ENCODE results near the gene RORC. TPM values are rescaled to one million over a fixed set of nuclear protein-coding genes. Genes with fewer than 3 reads are reported as not detected.
"Not testable (repeated sequence)": the region's sequence is repeated elsewhere in the genome, so short reads cannot be mapped to it uniquely, and the experiment has no call there.

RORC gene
- total and polyA plus RNA-seq, 2 donors (not counting 1 experiment from before 2014, with no cell fraction given), result 0.17 TPM; not detected in 1

DNA sequence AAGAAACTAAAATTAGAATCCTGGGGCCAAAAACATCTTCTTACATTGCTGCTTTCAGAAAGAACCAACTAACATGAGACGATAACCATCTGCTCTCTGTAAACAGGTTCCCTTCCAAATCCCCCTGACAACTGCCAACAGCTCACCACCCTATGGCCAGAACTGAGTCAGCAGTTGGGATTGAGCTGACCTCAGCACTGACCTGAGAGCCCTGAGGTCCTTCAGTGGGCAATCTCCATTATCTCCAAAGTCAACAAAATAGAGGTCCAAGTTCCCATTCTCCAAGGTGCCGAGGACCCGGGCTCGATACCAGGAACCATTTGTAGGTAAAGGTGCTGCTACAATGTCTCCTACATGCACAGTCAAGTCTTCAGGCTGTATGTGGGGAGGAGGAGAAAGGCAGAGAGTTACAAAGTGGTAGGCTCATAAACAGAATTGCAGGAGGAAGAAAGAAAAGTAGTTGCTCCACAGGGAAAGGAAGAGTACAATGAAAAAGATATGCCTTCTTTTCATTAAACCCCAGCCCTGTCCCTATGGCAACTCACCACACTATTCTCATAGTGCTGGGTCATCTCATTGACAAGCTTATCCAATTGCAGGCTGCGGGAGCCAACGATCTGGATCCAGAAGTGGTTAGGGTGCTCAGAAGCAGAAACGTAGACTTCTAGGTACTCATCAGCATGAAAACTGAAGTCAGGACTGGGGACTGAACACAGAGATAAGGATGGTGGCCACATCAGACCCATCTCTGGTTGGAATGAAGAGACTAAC lies 55.5 kb downstream of the RORC start:
- DNase-seq (ENCODE audit: low read depth in 2 of 2), result no peak
- Histone ChIP-seq H4K20me1 (ENCODE audit: control insufficient read depth, extremely low read depth, insufficient read depth, low read length) (no peaks in the 10 kb centered on the region), H3K4me2 (ENCODE audit: extremely low read depth, insufficient read depth, low read length) (no peak overlapping the region), H3K9ac (ENCODE audit: insufficient read depth, low read length) (no peak overlapping the region), H3K9me3 (ENCODE audit: control insufficient read depth, insufficient read depth, low read depth, low read length) (no peaks in the 10 kb centered on the region), H3K36me3 (ENCODE audit: control insufficient read depth, insufficient read depth, low read length) (no peaks in the 10 kb centered on the region), H2AFZ (ENCODE audit: low read length) (no peak overlapping the region), H3K4me3 (replicated peaks in 1 of 4; ENCODE audit: control extremely low read depth in 1 of 4, insufficient read depth in 1 of 4, low read depth in 3 of 4, low read length in 4 of 4) (no peak overlapping the region), H3K79me2 (ENCODE audit: control insufficient read depth, insufficient read depth, low read length) (no peaks in the 10 kb centered on the region), H3K4me1 (ENCODE audit: control insufficient read depth, extremely low read depth, insufficient read depth, low read length) (no peaks in the 10 kb centered on the region), H3K27me3 (ENCODE audit: control insufficient read depth, insufficient read depth, low read length) (no peaks in the 10 kb centered on the region), H3K27ac (ENCODE audit: insufficient read depth, low read length) (no peak overlapping the region)
- no peak for TF ChIP-seq EZH2 (IDR thresholded peaks at IDR 0.05; ENCODE audit: low read length, missing control alignments)
- TF ChIP-seq, protein P1, sequence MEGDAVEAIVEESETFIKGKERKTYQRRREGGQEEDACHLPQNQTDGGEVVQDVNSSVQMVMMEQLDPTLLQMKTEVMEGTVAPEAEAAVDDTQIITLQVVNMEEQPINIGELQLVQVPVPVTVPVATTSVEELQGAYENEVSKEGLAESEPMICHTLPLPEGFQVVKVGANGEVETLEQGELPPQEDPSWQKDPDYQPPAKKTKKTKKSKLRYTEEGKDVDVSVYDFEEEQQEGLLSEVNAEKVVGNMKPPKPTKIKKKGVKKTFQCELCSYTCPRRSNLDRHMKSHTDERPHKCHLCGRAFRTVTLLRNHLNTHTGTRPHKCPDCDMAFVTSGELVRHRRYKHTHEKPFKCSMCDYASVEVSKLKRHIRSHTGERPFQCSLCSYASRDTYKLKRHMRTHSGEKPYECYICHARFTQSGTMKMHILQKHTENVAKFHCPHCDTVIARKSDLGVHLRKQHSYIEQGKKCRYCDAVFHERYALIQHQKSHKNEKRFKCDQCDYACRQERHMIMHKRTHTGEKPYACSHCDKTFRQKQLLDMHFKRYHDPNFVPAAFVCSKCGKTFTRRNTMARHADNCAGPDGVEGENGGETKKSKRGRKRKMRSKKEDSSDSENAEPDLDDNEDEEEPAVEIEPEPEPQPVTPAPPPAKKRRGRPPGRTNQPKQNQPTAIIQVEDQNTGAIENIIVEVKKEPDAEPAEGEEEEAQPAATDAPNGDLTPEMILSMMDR (conservative IDR thresholded peaks at IDR 0.05 in 1 of 2, IDR thresholded peaks at IDR 0.05 in 1 of 2; ENCODE audit: low read depth in 1 of 2, low read length in 2 of 2), result no peak

DNA sequence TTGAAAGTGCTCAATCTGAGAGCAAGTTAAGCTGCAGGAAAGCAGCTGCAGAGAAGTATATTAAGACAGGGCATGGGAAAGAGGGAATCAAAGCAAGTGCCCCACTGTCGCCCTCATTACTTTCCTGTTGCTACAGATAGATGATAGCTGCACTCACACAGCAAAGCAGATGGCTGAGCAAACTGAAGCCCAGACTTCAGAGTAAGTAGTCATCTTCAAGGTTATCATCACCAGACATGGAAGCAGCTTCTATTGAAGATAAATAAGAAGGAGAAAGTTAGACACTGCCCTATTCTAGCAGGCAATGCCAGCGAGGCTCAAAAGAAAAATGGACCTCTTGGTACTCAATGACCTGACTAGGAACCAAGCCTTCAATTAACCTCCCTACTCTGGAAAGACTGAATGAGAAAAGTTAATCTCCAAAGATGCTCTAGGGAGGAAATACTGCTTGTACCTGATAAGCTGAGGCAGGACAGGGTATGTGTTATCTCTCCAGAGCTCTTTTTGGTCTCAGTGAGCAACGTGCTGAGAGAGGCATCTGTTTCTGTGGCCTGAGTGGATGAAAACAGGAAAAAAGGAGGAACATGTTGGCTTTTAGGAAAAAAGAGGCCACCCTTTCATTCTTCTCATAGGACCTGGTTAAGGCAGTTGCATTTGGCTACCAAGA lies 57.2 kb downstream of the RORC start:
- no peak for TF ChIP-seq EZH2 (IDR thresholded peaks at IDR 0.05; ENCODE audit: low read length, missing control alignments)
- TF ChIP-seq, protein P1 (conservative IDR thresholded peaks at IDR 0.05 in 1 of 2, IDR thresholded peaks at IDR 0.05 in 1 of 2; ENCODE audit: low read depth in 1 of 2, low read length in 2 of 2), result no peak
- H2AFZ ChIP-seq (ENCODE audit: low read length), result no peak overlapping the region
- H3K36me3 ChIP-seq (ENCODE audit: control insufficient read depth, insufficient read depth, low read length), result no peaks in the 10 kb centered on the region
- no peak overlapping the region for H3K27ac ChIP-seq (ENCODE audit: insufficient read depth, low read length)
- no peak overlapping the region for H3K4me2 ChIP-seq (ENCODE audit: extremely low read depth, insufficient read depth, low read length)
- H3K4me3 ChIP-seq (replicated peaks in 1 of 4; ENCODE audit: control extremely low read depth in 1 of 4, insufficient read depth in 1 of 4, low read depth in 3 of 4, low read length in 4 of 4), result no peak overlapping the region
- H3K4me1 ChIP-seq (ENCODE audit: control insufficient read depth, extremely low read depth, insufficient read depth, low read length), result no peaks in the 10 kb centered on the region
- H4K20me1 ChIP-seq (ENCODE audit: control insufficient read depth, extremely low read depth, insufficient read depth, low read length), result no peaks in the 10 kb centered on the region
- H3K9me3 ChIP-seq (ENCODE audit: control insufficient read depth, insufficient read depth, low read depth, low read length), result no peaks in the 10 kb centered on the region
- H3K27me3 ChIP-seq (ENCODE audit: control insufficient read depth, insufficient read depth, low read length), result no peaks in the 10 kb centered on the region
- H3K79me2 ChIP-seq (ENCODE audit: control insufficient read depth, insufficient read depth, low read length), result no peaks in the 10 kb centered on the region
- H3K9ac ChIP-seq (ENCODE audit: insufficient read depth, low read length), result no peak overlapping the region
- DNase-seq (ENCODE audit: low read depth in 2 of 2), result no peak

DNA sequence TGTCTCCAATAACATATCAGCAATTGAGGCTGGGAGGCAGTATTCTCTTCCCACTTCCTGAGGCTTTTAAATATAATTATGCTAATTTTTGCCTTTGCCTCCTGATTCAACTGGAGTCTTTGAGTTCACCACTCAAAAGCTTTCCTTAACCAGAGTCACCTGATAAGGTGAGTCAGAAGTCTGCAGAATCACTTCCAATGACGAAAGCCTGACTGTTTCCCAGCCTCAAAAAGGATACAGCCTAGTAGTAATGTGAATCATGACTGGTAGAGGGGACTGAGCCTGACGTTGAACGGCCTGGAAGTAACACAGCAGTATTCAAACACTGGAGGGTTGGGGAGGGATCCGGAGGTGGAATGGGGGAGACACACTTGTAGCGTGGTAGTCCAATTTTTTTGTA lies 57.9 kb downstream of the RORC start:
- Histone ChIP-seq H3K9ac (ENCODE audit: insufficient read depth, low read length) (no peak overlapping the region), H2AFZ (ENCODE audit: low read length) (no peak overlapping the region), H3K36me3 (ENCODE audit: control insufficient read depth, insufficient read depth, low read length) (no peaks in the 10 kb centered on the region), H3K27me3 (ENCODE audit: control insufficient read depth, insufficient read depth, low read length) (no peaks in the 10 kb centered on the region), H3K4me3 (replicated peaks in 1 of 4; ENCODE audit: control extremely low read depth in 1 of 4, insufficient read depth in 1 of 4, low read depth in 3 of 4, low read length in 4 of 4) (no peak overlapping the region), H3K4me1 (ENCODE audit: control insufficient read depth, extremely low read depth, insufficient read depth, low read length) (no peaks in the 10 kb centered on the region), H3K27ac (ENCODE audit: insufficient read depth, low read length) (no peak overlapping the region), H3K79me2 (ENCODE audit: control insufficient read depth, insufficient read depth, low read length) (no peaks in the 10 kb centered on the region), H3K9me3 (ENCODE audit: control insufficient read depth, insufficient read depth, low read depth, low read length) (no peaks in the 10 kb centered on the region), H3K4me2 (ENCODE audit: extremely low read depth, insufficient read depth, low read length) (no peak overlapping the region), H4K20me1 (ENCODE audit: control insufficient read depth, extremely low read depth, insufficient read depth, low read length) (no peaks in the 10 kb centered on the region)
- TF ChIP-seq, protein P1 (conservative IDR thresholded peaks at IDR 0.05 in 1 of 2, IDR thresholded peaks at IDR 0.05 in 1 of 2; ENCODE audit: low read depth in 1 of 2, low read length in 2 of 2), result no peak
- TF ChIP-seq EZH2 (IDR thresholded peaks at IDR 0.05; ENCODE audit: low read length, missing control alignments), result no peak
- DNase-seq (ENCODE audit: low read depth in 2 of 2), result peak in 1 of 2 donors; percentile 81

DNA sequence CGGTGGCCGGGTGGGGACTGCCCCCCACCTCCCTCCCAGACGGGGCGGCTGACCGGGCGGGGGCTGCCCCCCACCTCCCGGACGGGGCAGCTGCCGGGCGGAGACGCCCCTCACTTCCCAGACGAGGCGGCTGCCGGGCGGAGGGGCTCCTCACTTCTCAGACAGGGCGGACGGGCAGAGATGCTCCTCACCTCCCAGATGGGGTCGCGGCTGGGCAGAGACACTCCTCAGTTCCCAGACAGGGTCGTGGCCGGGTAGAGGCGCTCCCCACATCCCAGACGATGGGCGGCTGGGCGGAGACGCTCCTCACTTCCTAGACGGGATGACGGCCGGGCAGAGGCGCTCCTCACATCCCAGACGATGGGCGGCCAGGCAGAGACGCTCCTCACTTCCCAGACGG lies 62.3 kb downstream of the RORC start:
- DNase-seq (ENCODE audit: low read depth in 2 of 2); H3K27ac ChIP-seq (ENCODE audit: insufficient read depth, low read length); H2AFZ ChIP-seq (ENCODE audit: low read length); H3K9me3 ChIP-seq (ENCODE audit: control insufficient read depth, insufficient read depth, low read depth, low read length); H3K4me1 ChIP-seq (ENCODE audit: control insufficient read depth, extremely low read depth, insufficient read depth, low read length); H3K9ac ChIP-seq (ENCODE audit: insufficient read depth, low read length); H3K36me3 ChIP-seq (ENCODE audit: control insufficient read depth, insufficient read depth, low read length); H3K79me2 ChIP-seq (ENCODE audit: control insufficient read depth, insufficient read depth, low read length); H3K4me3 ChIP-seq (replicated peaks in 1 of 4; ENCODE audit: control extremely low read depth in 1 of 4, insufficient read depth in 1 of 4, low read depth in 3 of 4, low read length in 4 of 4); H3K4me2 ChIP-seq (ENCODE audit: extremely low read depth, insufficient read depth, low read length); H4K20me1 ChIP-seq (ENCODE audit: control insufficient read depth, extremely low read depth, insufficient read depth, low read length); H3K27me3 ChIP-seq (ENCODE audit: control insufficient read depth, insufficient read depth, low read length): not testable (repeated sequence)

Measured in fibroblast of lung (primary cell).